Measurements from ENCODE around the gene IZUMO1R.
"Not testable (repeated sequence)": the region's sequence is repeated elsewhere in the genome, so short reads cannot be mapped to it uniquely, and the experiment has no call there.

Gene IZUMO1R

DNA sequence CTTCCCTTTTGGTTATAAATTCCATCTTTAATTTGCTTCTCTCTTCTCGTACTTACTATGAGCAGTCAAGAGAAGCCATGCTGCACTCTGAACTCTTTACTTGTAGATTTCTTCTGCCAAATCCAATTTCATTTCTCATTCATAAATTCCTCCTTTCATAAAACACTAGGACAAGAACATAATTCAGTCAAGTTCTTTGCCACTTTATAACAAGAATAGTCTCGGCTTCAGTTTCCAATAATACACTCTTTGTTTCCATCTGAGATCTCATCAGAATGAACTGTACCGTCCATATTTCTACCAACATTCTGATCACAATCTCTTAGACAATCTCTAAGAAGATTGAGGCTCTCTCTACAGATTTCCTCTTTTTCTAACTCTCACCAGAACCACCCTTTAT, 25.1 kb downstream of the IZUMO1R start:
- no peak overlapping the region for H3K9ac ChIP-seq (ENCODE audit: low read length)
- H3K9me3 ChIP-seq (ENCODE audit: control insufficient read depth, low read length): no peaks in the 10 kb centered on the region
- H3K4me1 ChIP-seq (ENCODE audit: control insufficient read depth, insufficient read depth, low read length): no peaks in the 10 kb centered on the region
- H3K4me3 ChIP-seq (ENCODE audit: low read length): no peak overlapping the region
- H3K27me3 ChIP-seq (ENCODE audit: control insufficient read depth, insufficient read depth, low read length): no peaks in the 10 kb centered on the region
- no peaks in the 10 kb centered on the region for H3K36me3 ChIP-seq (ENCODE audit: control insufficient read depth, insufficient read depth, low read length)

DNA sequence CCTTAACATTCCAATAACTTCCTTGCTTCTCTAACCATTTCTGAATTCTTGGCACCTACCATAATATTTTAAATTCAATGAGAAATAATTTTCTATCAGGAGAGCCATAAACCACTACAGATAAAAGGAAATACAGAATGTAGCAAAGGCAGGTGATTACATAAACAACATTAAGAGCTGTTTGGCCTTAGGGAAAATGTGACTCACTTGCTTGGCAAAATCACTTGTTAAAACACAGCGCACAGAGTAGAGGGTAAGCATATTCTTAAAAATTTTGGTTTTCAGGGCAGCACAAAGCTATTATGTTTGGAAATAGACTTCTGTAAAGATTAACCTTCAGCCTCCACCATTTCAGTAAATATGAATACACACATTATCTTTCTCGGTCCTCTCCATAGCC, 26.4 kb downstream of the IZUMO1R start:
- H3K27me3 ChIP-seq (ENCODE audit: control insufficient read depth, insufficient read depth, low read length): no peaks in the 10 kb centered on the region
- no peaks in the 10 kb centered on the region for H3K9me3 ChIP-seq (ENCODE audit: control insufficient read depth, low read length)
- no peaks in the 10 kb centered on the region for H3K36me3 ChIP-seq (ENCODE audit: control insufficient read depth, insufficient read depth, low read length)
- H3K9ac ChIP-seq (ENCODE audit: low read length): no peak overlapping the region
- H3K4me1 ChIP-seq (ENCODE audit: control insufficient read depth, insufficient read depth, low read length): no peaks in the 10 kb centered on the region
- no peak overlapping the region for H3K4me3 ChIP-seq (ENCODE audit: low read length)

DNA sequence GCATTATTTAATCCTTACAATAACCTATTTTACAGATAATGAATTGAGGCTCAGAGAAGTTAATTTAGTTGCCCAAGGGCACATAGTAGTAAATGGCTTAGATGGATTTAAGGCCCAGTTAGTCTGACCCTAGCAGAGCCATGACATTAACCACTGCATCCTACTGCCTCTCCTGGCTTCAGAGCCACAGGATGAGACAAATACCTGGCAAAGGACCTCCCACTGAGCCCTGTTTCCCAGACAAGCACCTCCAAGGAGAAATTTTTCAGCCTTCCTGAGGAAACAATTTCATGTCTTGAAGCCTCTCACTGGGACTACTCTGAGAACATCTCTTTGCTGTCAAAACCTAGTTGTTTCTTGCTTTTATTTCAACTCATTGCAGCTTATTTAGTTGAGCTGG, 28.4 kb downstream of the IZUMO1R start:
- no peaks in the 10 kb centered on the region for H3K4me1 ChIP-seq (ENCODE audit: control insufficient read depth, insufficient read depth, low read length)
- no peak overlapping the region for H3K4me3 ChIP-seq (ENCODE audit: low read length)
- no peaks in the 10 kb centered on the region for H3K9me3 ChIP-seq (ENCODE audit: control insufficient read depth, low read length)
- no peaks in the 10 kb centered on the region for H3K27me3 ChIP-seq (ENCODE audit: control insufficient read depth, insufficient read depth, low read length)
- H3K9ac ChIP-seq (ENCODE audit: low read length): no peak overlapping the region
- H3K36me3 ChIP-seq (ENCODE audit: control insufficient read depth, insufficient read depth, low read length): no peaks in the 10 kb centered on the region

DNA sequence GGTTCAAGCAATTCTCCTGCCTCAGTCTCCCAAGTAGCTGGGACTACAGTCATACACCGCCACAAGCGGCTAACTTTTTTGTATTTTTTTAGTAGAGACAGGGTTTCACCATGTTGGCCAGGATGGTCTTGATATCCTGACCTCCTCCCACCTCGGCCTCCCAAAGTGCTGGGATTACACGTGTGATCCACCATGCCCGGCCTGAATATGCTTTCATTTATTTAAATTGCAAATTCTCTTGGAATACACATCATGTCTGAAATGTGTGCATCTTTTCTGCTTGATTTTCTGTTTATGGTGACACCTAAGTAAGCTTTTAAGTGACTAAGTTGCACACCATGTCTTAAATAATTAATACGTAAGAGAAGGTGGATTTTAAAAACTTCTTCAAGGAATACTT, 31.7 kb downstream of the IZUMO1R start:
- no peaks in the 10 kb centered on the region for H3K27me3 ChIP-seq (ENCODE audit: control insufficient read depth, insufficient read depth, low read length)
- no peaks in the 10 kb centered on the region for H3K9me3 ChIP-seq (ENCODE audit: control insufficient read depth, low read length)
- no peak overlapping the region for H3K9ac ChIP-seq (ENCODE audit: low read length)
- H3K4me3 ChIP-seq (ENCODE audit: low read length): no peak overlapping the region
- H3K36me3 ChIP-seq (ENCODE audit: control insufficient read depth, insufficient read depth, low read length): no peaks in the 10 kb centered on the region
- H3K4me1 ChIP-seq (ENCODE audit: control insufficient read depth, insufficient read depth, low read length): no peaks in the 10 kb centered on the region

DNA sequence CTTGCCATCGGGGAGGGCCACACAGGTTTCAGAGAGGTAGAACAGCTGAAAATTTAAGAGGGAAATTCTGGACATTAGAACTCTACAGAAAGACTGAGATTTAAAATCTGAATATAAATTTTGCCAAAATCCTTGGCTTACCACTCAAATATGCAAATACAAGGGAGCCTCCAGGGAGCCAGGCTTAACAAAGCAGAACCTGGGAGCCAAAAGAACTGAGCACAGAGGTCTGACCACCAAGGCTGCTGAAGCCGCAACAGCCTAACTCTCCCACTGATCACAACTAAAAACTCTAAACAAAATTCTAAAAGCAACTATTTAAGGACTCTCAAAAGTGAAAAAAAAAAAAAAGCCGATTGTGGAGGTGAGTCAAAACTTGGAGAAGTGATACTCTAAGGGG, 34.3 kb downstream of the IZUMO1R start:
- no peaks in the 10 kb centered on the region for H3K36me3 ChIP-seq (ENCODE audit: control insufficient read depth, insufficient read depth, low read length)
- no peaks in the 10 kb centered on the region for H3K9me3 ChIP-seq (ENCODE audit: control insufficient read depth, low read length)
- H3K27me3 ChIP-seq (ENCODE audit: control insufficient read depth, insufficient read depth, low read length): no peaks in the 10 kb centered on the region
- H3K4me1 ChIP-seq (ENCODE audit: control insufficient read depth, insufficient read depth, low read length): no peaks in the 10 kb centered on the region
- H3K4me3 ChIP-seq (ENCODE audit: low read length): no peak overlapping the region
- no peak overlapping the region for H3K9ac ChIP-seq (ENCODE audit: low read length)

DNA sequence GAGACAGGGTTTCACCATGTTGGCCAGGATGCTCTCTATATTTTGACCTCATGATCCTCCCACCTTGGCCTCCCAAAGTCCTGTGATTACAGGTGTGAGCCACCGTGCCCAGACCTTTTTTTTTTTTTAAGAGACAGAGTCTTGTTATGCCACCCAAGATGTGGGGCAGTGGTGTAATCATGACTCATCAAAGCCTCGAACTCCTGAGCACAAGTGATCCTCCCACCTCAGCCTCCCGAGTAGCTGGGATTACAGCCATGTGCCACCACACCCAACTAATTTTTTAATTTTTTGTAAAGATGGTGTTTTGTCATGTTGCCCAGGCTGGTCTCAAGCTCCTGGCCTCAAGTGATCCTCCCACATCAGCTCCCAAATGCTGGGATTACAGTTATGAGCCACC, 37.9 kb downstream of the IZUMO1R start:
- H3K9me3 ChIP-seq (ENCODE audit: control insufficient read depth, low read length): no peaks in the 10 kb centered on the region
- no peak overlapping the region for H3K9ac ChIP-seq (ENCODE audit: low read length)
- H3K36me3 ChIP-seq (ENCODE audit: control insufficient read depth, insufficient read depth, low read length): no peaks in the 10 kb centered on the region
- no peaks in the 10 kb centered on the region for H3K4me1 ChIP-seq (ENCODE audit: control insufficient read depth, insufficient read depth, low read length)
- H3K27me3 ChIP-seq (ENCODE audit: control insufficient read depth, insufficient read depth, low read length): no peaks in the 10 kb centered on the region
- H3K4me3 ChIP-seq (ENCODE audit: low read length): no peak overlapping the region

DNA sequence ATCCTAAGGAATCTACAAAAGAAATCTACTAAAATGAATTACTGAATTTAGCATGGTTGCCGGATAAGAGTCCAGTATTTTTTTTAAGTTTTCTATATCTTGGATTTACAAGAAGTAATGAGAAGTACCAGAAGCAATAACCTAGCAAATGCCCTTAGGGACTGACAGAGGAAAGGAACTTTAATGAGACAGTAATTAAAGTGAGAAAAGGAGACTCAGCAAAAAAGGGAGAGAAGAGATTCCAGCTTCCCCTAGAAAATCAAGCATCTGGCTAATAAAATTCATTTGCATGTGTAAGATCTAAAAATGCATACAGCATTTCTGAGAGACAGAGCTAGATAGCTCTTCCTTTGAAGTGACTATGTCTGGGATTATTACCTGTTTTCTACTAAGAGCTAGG, 39.1 kb downstream of the IZUMO1R start:
- Histone ChIP-seq H3K4me3 (ENCODE audit: low read length) (no peak overlapping the region), H3K36me3 (ENCODE audit: control insufficient read depth, insufficient read depth, low read length) (no peaks in the 10 kb centered on the region), H3K9me3 (ENCODE audit: control insufficient read depth, low read length) (no peaks in the 10 kb centered on the region), H3K27me3 (ENCODE audit: control insufficient read depth, insufficient read depth, low read length) (no peaks in the 10 kb centered on the region), H3K4me1 (ENCODE audit: control insufficient read depth, insufficient read depth, low read length) (no peaks in the 10 kb centered on the region), H3K9ac (ENCODE audit: low read length) (no peak overlapping the region)

DNA sequence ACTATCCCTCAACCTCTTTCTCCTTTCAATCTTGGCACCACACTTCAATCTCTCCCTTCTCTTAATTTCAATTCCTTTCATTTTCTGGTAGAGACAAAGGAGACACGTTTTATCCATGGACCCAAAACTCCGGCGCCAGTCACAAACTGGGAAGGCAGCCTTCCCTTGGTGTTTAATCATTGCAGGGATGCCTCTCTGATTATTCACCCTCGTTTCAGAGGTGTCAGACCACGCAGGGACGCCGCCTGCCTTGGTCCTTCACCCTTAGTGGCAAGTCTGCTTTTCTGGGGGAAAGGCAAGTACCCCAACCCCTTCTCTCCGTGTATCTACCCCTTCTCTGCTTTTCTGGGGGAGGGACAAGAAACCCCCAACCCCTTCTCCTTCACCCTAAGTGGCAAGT, 41.9 kb downstream of the IZUMO1R start:
- not testable (repeated sequence) for H3K4me1 ChIP-seq (ENCODE audit: control insufficient read depth, insufficient read depth, low read length); H3K27me3 ChIP-seq (ENCODE audit: control insufficient read depth, insufficient read depth, low read length); H3K4me3 ChIP-seq (ENCODE audit: low read length); H3K9me3 ChIP-seq (ENCODE audit: control insufficient read depth, low read length); H3K9ac ChIP-seq (ENCODE audit: low read length); H3K36me3 ChIP-seq (ENCODE audit: control insufficient read depth, insufficient read depth, low read length)

DNA sequence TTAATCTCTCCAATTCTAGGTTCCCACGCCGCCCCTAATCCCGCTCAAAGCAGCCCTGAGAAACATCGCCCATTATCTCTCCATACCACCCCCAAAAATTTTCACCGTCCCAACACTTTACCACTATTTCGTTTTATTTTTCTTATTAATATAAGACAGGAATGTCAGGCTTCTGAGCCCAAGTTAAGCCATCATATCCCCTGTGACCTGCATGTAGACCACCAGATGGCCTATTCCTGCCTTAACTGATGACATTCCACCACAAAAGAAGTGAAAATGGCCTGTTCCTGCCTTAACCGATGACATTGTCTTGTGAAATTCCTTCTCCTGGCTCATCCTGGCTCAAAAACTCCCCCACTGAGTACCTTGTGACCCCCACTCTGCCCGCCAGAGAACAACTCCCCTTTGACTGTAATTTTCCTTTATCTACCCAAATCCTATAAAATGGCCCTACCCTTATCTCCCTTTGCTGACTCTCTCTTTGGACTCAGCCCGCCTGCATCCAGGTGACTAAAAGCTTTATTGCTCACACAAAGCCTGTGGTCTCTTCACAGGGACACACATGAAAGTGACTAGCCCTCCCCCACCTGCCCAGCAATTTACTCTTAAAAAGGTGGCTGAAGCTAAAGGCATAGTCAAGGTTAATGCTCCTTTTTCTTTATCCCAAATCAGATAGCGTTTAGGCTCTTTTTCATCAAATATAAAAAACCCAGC, 46.6 kb downstream of the IZUMO1R start:
- not testable (repeated sequence) for H3K9me3 ChIP-seq (ENCODE audit: control insufficient read depth, low read length); H3K9ac ChIP-seq (ENCODE audit: low read length); H3K4me3 ChIP-seq (ENCODE audit: low read length); H3K4me1 ChIP-seq (ENCODE audit: control insufficient read depth, insufficient read depth, low read length); H3K27me3 ChIP-seq (ENCODE audit: control insufficient read depth, insufficient read depth, low read length); H3K36me3 ChIP-seq (ENCODE audit: control insufficient read depth, insufficient read depth, low read length)

Measured in mucosa of stomach (tissue), 1 donor.